Liver (tissue), 9 donors: ENCODE measurements around the gene DNAH17. TPM values are rescaled to one million over a fixed set of nuclear protein-coding genes. Genes with fewer than 3 reads are reported as not detected.

Experiments
- DNase-seq: peaks from one replicate; pipeline ENCODE4 v3.0.0-alpha.2; 2017; ENCODE audit warnings: low spot score
- H3K27ac ChIP-seq, 2 donors: one replicate each; pipeline ENCODE4 v1.7.0; 2013; ENCODE audit warnings: inconsistent platforms in 2 of 2, low read length in 2 of 2, control low read depth in 1 of 2, low read depth in 1 of 2, mild to moderate bottlenecking in 1 of 2
- H3K27me3 ChIP-seq, 4 donors: one replicate each; pipeline versions ENCODE4 v1.6.1 to v1.7.0; 2013; ENCODE audit warnings: low read length in 3 of 4, inconsistent platforms in 1 of 4, mild to moderate bottlenecking in 1 of 4, moderate library complexity in 1 of 4; ENCODE audit not compliant: control insufficient read depth in 4 of 4, insufficient read depth in 4 of 4
- H3K36me3 ChIP-seq, 4 donors: one replicate each; pipeline versions ENCODE4 v1.6.1 to v1.7.0; 2013; ENCODE audit warnings: low read length in 3 of 4, mild to moderate bottlenecking in 3 of 4, low read depth in 1 of 4, moderate library complexity in 1 of 4; ENCODE audit not compliant: control insufficient read depth in 4 of 4, insufficient read depth in 3 of 4
- H3K4me1 ChIP-seq, 4 donors: one replicate each; pipeline versions ENCODE4 v1.6.1 to v1.7.0; 2013; ENCODE audit warnings: low read length in 3 of 4, mild to moderate bottlenecking in 3 of 4, moderate library complexity in 1 of 4; ENCODE audit not compliant: control insufficient read depth in 4 of 4, insufficient read depth in 4 of 4
- H3K4me3 ChIP-seq, 3 donors: one replicate each; pipeline versions ENCODE4 v1.6.1 to v1.7.0; 2013; ENCODE audit warnings: low read length in 3 of 3, control low read depth in 1 of 3, low read depth in 1 of 3, mild to moderate bottlenecking in 1 of 3
- H3K9ac ChIP-seq, 2 donors: one replicate each; pipeline ENCODE4 v1.7.0; 2013; ENCODE audit warnings: low read length in 2 of 2, mild to moderate bottlenecking in 2 of 2, moderate library complexity in 2 of 2, control low read depth in 1 of 2, low read depth in 1 of 2
- H3K9me3 ChIP-seq, 4 donors: one replicate each; pipeline versions ENCODE4 v1.6.1 to v1.7.0; 2013; ENCODE audit warnings: low read length in 3 of 4; ENCODE audit not compliant: control insufficient read depth in 4 of 4
- EGR1 ChIP-seq, 2 donors: IDR thresholded peaks; 2 replicates each; pipeline ENCODE4 v1.6.1; 2016 to 2018; ENCODE audit warnings: antibody characterized with exemption in 2 of 2, low read depth in 2 of 2
- FOXA1 ChIP-seq: IDR thresholded peaks from 2 replicates; pipeline ENCODE4 v1.6.1; 2016; ENCODE audit warnings: antibody characterized with exemption
- FOXA2 ChIP-seq: IDR thresholded peaks from 2 replicates; pipeline ENCODE4 v1.6.1; 2016; ENCODE audit warnings: antibody characterized with exemption
- HNF4A ChIP-seq, 2 donors: conservative IDR thresholded peaks; 2 replicates each; pipeline ENCODE4 v1.6.1; 2016; ENCODE audit warnings: antibody characterized with exemption in 2 of 2, mild to moderate bottlenecking in 2 of 2
- HNF4G ChIP-seq: IDR thresholded peaks from 2 replicates; pipeline ENCODE4 v1.6.1; 2016; ENCODE audit warnings: antibody characterized with exemption
- NR2F2 ChIP-seq: IDR thresholded peaks from 2 replicates; pipeline ENCODE4 v1.6.1; 2016; ENCODE audit warnings: antibody characterized with exemption
- RAD21 ChIP-seq, 2 donors: IDR thresholded peaks; 2 replicates each; pipeline ENCODE4 v1.6.1; 2016; ENCODE audit warnings: antibody characterized with exemption in 2 of 2, mild to moderate bottlenecking in 2 of 2
- REST ChIP-seq: IDR thresholded peaks from 2 replicates; pipeline ENCODE4 v1.6.1; 2016; ENCODE audit warnings: antibody characterized with exemption, mild to moderate bottlenecking
- RXRA ChIP-seq, 2 donors: IDR thresholded peaks; 2 replicates each; pipeline ENCODE4 v1.6.1; 2017 to 2018; ENCODE audit warnings: antibody characterized with exemption in 2 of 2, mild to moderate bottlenecking in 1 of 2
- SP1 ChIP-seq: IDR thresholded peaks from 2 replicates; pipeline ENCODE4 v1.6.1; 2018; ENCODE audit warnings: antibody characterized with exemption, mild to moderate bottlenecking
- TAF1 ChIP-seq: conservative IDR thresholded peaks from 2 replicates; pipeline ENCODE4 v1.6.1; 2016; ENCODE audit warnings: antibody characterized with exemption, mild to moderate bottlenecking
- WGBS: extraction: QIAGEN DNeasy Blood & Tissue Kit; methylation state at CpG from one replicate; pipeline ENCODE4 v1.1.7; 2013; 5-methylcytosine and 5-hydroxymethylcytosine counted together
- polyA plus RNA-seq, 2 donors: library from polyadenylated mRNA; stranded (reverse) in 1 of 2; unstranded in 1 of 2; fragments of 200-250 nt in 1 of 2; fragments of >200 nt in 1 of 2; fragmentation: Nextera tagmentation in 1 of 2; extraction: Ambion mirVana in 1 of 2; gene quantifications; one replicate each; pipeline versions ENCODE4 v1.2.1 to v1.2.3, GENCODE V29; 2013 to 2015
- total RNA-seq, 2 donors: library from RNA; depleted of rRNA; stranded (reverse); fragments of >200 nt; gene quantifications; one replicate each; pipeline ENCODE4 v1.2.3, GENCODE V29; 2014
- TF ChIP-seq, protein P1 (sequence below): IDR thresholded peaks from 2 replicates; pipeline ENCODE4 v1.6.1; 2016; ENCODE audit warnings: antibody characterized with exemption
- TF ChIP-seq, protein P2 (sequence below): IDR thresholded peaks from 2 replicates; pipeline ENCODE4 v1.6.1; 2016; ENCODE audit warnings: antibody characterized with exemption
- TF ChIP-seq, protein P3 (sequence below): IDR thresholded peaks from 2 replicates; pipeline ENCODE4 v1.6.1; 2016; ENCODE audit warnings: antibody characterized with exemption
- donor health status: healthy.
- donor health status: healthy.
- donor health status: healthy.
- donor health status: healthy.
- donor health status: healthy.

Gene DNAH17
- total and polyA plus RNA-seq, 4 donors = 0.09 to 0.79 TPM; not detected in 2

GRCh38 chr17:78476973-78477372, 100.2 kb downstream of the DNAH17 start:
- 44% methylated on average over 5 of the region's 5 CpGs for WGBS
- Histone ChIP-seq H3K9me3 (no peaks in the 10 kb centered on the region), H3K27me3 (peaks cover 0 to under 1% (median 0%) of the 10 kb centered on the region in 4 donors), H3K4me3 (no peak overlapping the region), H3K36me3 (no peaks in the 10 kb centered on the region), H3K9ac (no peak overlapping the region), H3K4me1 (no peaks in the 10 kb centered on the region), H3K27ac (no peak overlapping the region)
- no peak for TF ChIP-seq RAD21 (IDR thresholded peaks at IDR 0.05)
- no peak for TF ChIP-seq REST
- no peak for TF ChIP-seq EGR1 (IDR thresholded peaks at IDR 0.05; ENCODE audit: low read depth in 2 of 2)
- no peak for TF ChIP-seq SP1
- DNase-seq = no peak

- H3K4me3 ChIP-seq = no peak overlapping the region
- DNase-seq = no peak
- H3K27me3 ChIP-seq = peaks cover 0 to 2% (median 0%) of the 10 kb centered on the region in 4 donors
- H3K4me1 ChIP-seq = no peaks in the 10 kb centered on the region
- 92% methylated on average over 28 of the region's 28 CpGs for WGBS
- TF ChIP-seq HNF4G (no peak), SP1 (no peak), NR2F2 (no peak), RAD21 (IDR thresholded peaks at IDR 0.05) (no peak), TAF1 (no peak), FOXA2 (no peak), HNF4A (conservative IDR thresholded peaks at IDR 0.05) (no peak), FOXA1 (no peak), RXRA (IDR thresholded peaks at IDR 0.05) (no peak), EGR1 (IDR thresholded peaks at IDR 0.05; ENCODE audit: low read depth in 2 of 2) (no peak)
- TF ChIP-seq, protein P1, sequence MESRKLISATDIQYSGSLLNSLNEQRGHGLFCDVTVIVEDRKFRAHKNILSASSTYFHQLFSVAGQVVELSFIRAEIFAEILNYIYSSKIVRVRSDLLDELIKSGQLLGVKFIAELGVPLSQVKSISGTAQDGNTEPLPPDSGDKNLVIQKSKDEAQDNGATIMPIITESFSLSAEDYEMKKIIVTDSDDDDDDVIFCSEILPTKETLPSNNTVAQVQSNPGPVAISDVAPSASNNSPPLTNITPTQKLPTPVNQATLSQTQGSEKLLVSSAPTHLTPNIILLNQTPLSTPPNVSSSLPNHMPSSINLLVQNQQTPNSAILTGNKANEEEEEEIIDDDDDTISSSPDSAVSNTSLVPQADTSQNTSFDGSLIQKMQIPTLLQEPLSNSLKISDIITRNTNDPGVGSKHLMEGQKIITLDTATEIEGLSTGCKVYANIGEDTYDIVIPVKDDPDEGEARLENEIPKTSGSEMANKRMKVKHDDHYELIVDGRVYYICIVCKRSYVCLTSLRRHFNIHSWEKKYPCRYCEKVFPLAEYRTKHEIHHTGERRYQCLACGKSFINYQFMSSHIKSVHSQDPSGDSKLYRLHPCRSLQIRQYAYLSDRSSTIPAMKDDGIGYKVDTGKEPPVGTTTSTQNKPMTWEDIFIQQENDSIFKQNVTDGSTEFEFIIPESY = no peak
- TF ChIP-seq, protein P2, sequence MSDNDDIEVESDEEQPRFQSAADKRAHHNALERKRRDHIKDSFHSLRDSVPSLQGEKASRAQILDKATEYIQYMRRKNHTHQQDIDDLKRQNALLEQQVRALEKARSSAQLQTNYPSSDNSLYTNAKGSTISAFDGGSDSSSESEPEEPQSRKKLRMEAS = no peak
- TF ChIP-seq, protein P3, sequence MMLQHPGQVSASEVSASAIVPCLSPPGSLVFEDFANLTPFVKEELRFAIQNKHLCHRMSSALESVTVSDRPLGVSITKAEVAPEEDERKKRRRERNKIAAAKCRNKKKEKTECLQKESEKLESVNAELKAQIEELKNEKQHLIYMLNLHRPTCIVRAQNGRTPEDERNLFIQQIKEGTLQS = no peak
- no peaks in the 10 kb centered on the region for H3K9me3 ChIP-seq
- no peaks in the 10 kb centered on the region for H3K36me3 ChIP-seq
- no peak overlapping the region for H3K9ac ChIP-seq
- H3K27ac ChIP-seq = no peak overlapping the region
Observed at GRCh38 chr17:78476149-78476548, 101.0 kb downstream of the DNAH17 start.
